ENCODE measurements around the gene NOS1AP. TPM values are rescaled to one million over a fixed set of nuclear protein-coding genes. Genes with fewer than 3 reads are reported as not detected.

NOS1AP gene
- polyA plus RNA-seq, 1 of the 3 experiments (the other 2 are of a cell fraction), result 0.03 TPM

- no peak for TF ChIP-seq FOSL2 (IDR thresholded peaks at IDR 0.05; ENCODE audit: borderline replicate concordance, low read depth)
- no peak for TF ChIP-seq EZH2phosphoT487 (IDR thresholded peaks at IDR 0.05; ENCODE audit: borderline replicate concordance, low read depth)
- TF ChIP-seq RCOR1 (IDR thresholded peaks at IDR 0.05; ENCODE audit: low read length), result no peak
- TF ChIP-seq IRF3 (IDR thresholded peaks at IDR 0.05; ENCODE audit: low read depth, low read length), result no peak
- TF ChIP-seq NFIC (IDR thresholded peaks at IDR 0.05; ENCODE audit: borderline replicate concordance), result no peak
- no peak for TF ChIP-seq USF1 (IDR thresholded peaks at IDR 0.05; ENCODE audit: borderline replicate concordance, low read depth)
- no peak for TF ChIP-seq ZBTB33 (IDR thresholded peaks at IDR 0.05; ENCODE audit: borderline replicate concordance, low read depth)
- TF ChIP-seq RXRA (IDR thresholded peaks at IDR 0.05; ENCODE audit: borderline replicate concordance, low read depth), result no peak
- no peak for TF ChIP-seq MEF2A (IDR thresholded peaks at IDR 0.05; ENCODE audit: borderline replicate concordance, low read depth)
- TF ChIP-seq POLR2AphosphoS5 (IDR thresholded peaks at IDR 0.05; ENCODE audit: low read depth, low read length), result no peak
- no peak for TF ChIP-seq CTCF (IDR thresholded peaks at IDR 0.05)
- TF ChIP-seq TAF1 (IDR thresholded peaks at IDR 0.05; ENCODE audit: borderline replicate concordance, low read depth, low read length), result no peak
- TF ChIP-seq RAD21 (IDR thresholded peaks at IDR 0.05; ENCODE audit: low read length), result no peak
- no peak for TF ChIP-seq REST (IDR thresholded peaks at IDR 0.05; ENCODE audit: low read depth, low read length)
- no peak for TF ChIP-seq ELF1 (IDR thresholded peaks at IDR 0.05)
- 64% methylated on average over 2 of the region's 2 CpGs for WGBS (ENCODE audit: low lambda C conversion rate)
- Histone ChIP-seq H3K27ac (ENCODE audit: low read depth in 2 of 2, low read length in 1 of 2) (no peak overlapping the region), H3F3A (replicated peaks; ENCODE audit: insufficient read depth) (no peaks in the 10 kb centered on the region), H3K9me3 (no peaks in the 10 kb centered on the region), H3K4me1 (ENCODE audit: control insufficient read depth in 1 of 2, insufficient read depth in 2 of 2, low read depth in 1 of 2, low read length in 1 of 2) (peaks cover 9 to 18% of the 10 kb centered on the region in 2 experiments; a peak in 2 of 4 replicates), H3K9ac (no peak overlapping the region), H3K4me3 (ENCODE audit: low read depth in 2 of 2, low read length in 1 of 2) (no peak overlapping the region), H3K36me3 (replicated peaks in 1 of 2; ENCODE audit: control insufficient read depth in 1 of 2, insufficient read depth in 2 of 2, low read length in 1 of 2) (no peaks in the 10 kb centered on the region), H3K9me2 (no peaks in the 10 kb centered on the region), H3K79me2 (ENCODE audit: insufficient read depth) (no peaks in the 10 kb centered on the region), H2AFZ (ENCODE audit: low read depth) (no peak overlapping the region), H3K27me3 (ENCODE audit: insufficient read depth) (no peaks in the 10 kb centered on the region), H4K20me1 (ENCODE audit: insufficient read depth) (no peaks in the 10 kb centered on the region), H3K4me2 (no peak overlapping the region)
- ChIA-PET CTCF (no interaction called here), POLR2A (no interaction called here)
- no peak for DNase-seq
Measured at GRCh38 chr1:162134646-162135045, 65.2 kb downstream of the NOS1AP start.

All from SK-N-SH (cell line).